NCI-H774 (cell line): ENCODE measurements around the gene SLMAP.

Experiments
- DNase-seq: peaks from one replicate; lab custom pipeline; 2025; lab: John Stamatoyannopoulos, UW

Gene SLMAP

DNA sequence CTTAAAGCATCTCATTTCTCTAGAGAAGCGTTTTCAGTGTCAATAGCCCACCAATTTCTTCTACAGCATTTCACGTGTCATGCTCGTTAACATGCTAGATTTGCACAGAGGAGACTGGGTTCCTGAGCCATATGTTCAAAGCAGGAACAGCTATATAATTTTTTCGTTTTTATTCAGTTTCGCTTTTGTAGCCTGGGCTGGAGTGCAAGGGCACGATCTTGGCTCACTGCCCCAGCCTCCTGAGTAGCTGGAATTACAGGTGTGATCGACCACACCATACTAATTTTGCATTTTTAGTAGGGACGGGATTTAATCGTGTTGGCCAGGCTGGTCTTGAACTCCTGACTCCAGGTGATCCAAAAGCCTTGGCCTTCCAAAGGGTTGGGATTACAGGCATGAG, 6.6 kb upstream of the SLMAP start:
- no peak for DNase-seq

DNA sequence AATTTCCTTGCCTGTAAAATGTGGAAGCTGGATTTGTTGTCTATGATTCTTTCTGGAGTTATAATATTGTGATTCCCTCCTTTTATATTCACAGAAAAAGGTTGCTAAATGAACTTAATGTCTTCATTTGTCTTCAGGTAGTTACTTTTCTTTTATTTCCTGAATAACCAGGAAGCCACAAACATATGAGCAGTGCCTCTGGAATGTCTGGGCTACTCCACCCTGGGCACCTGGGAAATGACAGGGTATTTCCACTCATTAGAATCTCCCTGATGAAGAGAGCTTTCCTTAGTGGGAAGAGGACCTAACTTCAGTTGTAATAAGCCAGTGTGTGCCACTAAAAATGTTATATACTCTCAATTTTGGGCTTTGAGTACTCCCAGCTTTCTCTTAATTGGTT, 3.8 kb upstream of the SLMAP start:
- no peak for DNase-seq

DNA sequence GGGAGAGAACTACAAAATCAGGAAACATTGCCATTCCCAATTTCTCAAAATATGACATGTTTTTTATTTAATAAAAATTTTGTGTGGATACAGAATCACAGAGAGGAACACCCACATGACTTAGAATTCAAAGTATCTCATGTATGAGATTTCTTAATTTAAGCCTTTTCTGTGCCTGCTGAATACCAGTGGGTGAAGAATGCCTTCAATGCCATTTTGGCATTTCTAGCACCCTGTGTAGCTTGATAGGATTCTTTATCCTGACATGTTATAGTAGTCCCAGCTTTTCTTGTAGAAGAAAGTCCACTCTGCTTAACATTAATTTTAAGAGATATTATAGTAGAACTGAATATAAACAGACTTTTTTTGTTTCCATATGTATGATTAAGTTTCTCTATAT, 3.1 kb upstream of the SLMAP start:
- no peak for DNase-seq

DNA sequence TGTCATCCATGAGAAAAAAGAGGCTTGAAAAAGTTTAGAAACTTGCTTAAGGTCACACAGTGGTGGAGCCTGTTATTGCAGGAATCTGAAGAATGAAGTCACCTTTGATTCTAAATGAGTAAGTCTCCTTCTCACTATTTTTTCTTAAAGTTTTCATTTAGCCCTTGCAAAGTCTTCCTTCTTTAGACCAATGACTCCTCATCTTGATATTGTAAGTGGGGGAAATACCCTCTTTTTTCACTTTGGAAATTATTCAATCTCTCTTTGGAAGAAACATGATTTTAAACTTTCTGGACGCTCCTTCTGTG, 787 bp upstream of the SLMAP start:
- no peak for DNase-seq

DNA sequence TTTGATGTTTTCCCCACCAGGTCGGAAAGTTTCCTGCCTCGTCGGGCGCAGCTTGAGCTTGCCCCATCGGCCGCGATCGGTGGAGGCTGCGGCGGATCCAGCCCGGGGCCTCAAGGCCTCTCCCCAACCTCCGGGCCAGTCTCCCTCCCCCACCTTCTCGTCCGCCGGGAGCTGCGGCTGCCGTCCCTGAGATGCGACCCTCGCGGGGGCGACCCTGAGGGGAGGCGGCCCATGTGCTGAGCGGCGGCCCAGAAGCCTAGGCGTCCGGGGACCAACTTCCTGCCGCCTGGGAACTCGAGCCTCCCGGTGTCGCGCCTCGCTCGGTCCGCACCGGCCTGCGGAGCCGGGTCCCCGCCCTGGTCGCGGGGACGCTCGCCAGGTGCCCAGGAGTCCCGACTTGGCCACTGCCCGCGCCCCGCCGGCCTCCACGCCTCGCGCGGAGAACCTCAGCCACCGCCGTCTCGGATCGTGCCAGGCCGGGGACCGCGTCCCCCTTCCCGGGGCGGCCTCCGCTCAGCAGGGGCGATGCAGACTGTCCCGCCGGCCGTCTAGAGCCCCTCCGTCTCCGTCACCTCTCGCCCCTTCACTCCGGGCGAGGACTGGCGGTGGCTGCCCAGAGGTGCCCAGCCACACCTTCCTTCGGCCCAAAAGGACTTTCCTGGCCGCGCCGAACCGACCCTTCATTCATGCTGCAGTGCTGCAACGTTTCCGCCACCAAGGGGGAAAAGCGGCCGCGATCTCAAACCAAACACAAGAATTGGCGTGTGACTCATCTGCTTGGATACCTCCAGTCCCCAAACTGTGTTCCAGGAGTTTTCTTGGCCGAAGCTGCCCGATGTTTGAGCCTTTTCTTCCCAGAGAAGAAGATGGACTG, 656 bp downstream of the SLMAP start:
- DNase-seq: no peak

DNA sequence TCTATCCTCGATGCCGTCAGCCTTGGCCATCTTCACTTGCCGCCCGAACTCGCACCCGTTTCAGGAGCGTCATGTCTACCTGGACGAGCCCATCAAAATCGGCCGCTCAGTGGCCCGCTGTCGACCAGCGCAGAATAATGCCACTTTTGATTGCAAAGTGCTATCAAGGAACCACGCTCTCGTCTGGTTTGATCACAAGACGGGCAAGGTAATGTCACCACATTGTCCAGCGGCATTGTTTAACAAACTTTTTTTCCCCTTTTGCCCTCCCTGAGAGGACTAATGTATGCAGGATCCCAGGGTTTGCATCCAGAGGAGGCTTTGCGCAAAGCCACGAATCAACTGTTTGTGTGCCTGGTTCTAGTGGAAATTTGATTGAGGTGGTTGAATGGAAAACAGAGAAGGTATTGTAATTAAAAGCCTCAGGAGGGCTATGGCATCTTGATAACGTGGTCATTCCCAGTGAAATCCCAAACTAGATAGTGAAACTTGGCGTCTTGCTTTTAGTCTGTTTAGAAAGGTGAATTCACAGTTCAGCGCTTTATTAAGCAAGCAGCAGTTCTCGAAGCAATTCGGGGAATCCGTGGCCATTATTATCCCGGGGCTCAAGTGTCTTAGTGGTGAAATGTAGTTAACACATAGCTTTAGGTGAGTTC, 1.7 kb downstream of the SLMAP start:
- DNase-seq: no peak

DNA sequence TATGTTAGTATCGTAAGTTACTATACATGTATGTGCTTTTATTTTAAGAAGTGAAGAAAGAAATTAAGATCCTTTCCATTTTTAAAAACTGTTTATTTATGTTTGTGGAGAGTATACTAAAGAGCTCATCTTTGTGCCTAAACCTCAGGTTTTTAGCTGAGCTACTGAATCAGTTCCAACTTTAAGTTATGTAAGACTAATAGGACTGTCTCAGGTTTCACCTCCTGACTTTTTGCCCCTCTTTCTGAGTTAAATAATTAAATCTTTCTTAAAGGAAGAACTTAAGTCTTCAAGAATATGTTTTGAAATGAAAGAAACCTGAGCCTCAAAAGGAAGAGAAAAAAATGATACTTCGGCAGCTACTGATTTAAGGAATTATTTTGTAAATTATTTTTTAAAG, 2.6 kb downstream of the SLMAP start:
- DNase-seq: no peak

DNA sequence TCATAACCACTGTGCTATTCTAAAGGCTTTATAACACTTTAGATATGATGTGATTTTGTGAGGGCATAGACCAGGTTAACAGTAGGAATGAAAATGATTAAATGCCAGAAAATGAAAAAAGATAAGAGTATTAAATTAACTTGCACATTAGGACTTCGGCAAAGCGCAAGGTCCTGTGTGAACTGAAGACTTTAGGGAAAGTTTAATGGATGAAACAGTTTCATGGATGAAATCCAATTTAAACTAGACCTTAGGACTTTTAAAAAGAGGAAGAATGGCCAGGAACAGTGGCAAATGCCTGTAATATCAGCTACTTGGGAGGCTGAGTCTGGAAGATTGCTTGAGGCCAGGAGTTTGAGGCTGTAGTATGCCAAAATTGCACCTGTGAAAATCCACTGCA, 8.7 kb downstream of the SLMAP start:
- DNase-seq: no peak

DNA sequence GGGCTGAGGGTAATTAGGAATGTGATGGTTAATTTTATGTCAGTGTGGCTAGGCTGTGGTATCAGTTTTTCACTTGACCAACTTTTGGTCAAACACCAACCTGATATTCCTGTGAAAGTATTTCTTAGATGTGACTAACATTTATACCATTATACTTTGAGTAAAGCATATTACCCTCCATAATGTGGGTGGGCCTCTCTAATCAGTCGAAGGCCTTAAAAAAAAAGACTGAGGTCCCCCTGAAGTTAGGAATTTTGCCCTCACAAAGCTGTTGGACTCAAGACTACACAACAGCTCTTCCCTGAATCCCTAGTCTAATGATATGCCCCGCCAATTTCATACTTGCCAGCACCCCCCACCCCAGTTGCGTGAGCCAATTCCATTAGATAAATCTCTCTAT, 12.5 kb downstream of the SLMAP start:
- no peak for DNase-seq

DNA sequence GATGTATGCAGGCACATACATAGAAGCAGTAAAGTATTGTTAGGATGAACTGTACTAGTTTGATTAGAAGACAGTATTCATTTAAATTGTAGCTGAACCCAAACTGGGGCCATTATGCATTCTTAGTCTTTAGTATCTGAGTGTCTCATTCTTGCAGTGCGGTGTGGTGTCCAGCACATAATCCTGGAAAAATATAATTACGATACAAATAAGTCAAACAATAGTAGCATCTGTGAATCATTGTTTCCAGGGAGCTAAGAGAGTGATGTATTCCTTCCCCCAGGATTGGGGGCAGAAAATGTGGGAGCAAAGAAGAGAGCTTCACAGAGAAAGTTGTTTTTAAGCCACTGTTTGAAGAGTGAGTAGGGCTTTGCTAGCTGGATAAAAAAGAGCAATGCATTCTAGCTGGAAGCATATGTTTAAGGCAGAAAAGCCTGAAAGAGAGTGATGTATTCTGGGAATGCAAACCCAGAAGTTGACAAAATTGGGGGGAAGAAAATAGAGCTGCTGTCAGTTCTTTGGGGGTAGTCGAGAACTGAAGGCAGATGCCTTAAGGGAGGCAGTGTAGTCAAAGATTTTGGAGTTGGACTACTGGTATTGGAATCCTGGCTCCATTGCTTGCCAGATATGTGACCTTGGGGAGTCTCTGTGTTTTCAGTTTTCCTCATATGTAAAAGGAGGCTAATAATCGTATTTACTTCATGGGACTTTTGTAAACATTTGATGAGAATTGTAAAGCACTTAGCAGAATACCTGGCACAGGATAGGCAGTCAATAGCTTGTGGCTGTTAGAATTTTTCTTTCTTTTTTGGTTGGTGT, 14.1 kb downstream of the SLMAP start:
- no peak for DNase-seq

DNA sequence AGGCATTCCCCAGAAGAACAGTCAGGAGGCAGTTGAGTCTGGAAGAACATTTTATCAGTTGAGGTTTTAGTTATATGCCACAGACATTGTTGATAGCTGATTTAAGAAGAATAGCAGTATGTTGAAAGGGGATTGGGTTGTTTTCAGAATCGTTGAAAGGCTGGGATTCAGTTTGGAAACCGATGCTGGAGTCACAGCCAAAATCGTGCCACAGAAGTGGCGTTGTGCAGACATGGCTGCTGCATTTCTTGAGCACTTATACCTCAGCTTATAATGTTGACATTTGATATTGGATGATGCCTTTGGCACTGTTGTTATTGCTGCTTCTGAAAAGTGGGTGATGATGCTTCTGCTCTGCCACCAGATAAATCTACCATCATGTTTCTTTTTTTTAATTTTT, 16.1 kb downstream of the SLMAP start:
- DNase-seq: no peak

DNA sequence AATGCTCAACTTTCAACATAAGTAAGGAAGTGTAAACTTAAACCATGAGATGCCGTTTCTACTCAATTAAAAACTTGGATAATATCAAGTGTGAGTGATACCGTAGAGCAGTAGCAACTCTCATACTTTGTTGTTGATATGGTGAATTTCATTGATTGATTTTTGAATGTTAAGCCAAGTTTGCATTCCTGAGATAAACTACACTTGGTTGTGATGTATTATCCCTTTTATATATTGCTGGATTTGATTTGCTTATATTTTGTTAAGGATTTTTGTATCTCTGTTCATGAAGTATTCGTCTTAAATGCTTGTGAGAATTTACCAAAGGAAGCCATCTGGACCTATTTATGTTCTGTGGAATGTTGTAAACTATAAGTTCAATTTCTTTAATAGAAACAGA, 21.7 kb downstream of the SLMAP start:
- DNase-seq: no peak

DNA sequence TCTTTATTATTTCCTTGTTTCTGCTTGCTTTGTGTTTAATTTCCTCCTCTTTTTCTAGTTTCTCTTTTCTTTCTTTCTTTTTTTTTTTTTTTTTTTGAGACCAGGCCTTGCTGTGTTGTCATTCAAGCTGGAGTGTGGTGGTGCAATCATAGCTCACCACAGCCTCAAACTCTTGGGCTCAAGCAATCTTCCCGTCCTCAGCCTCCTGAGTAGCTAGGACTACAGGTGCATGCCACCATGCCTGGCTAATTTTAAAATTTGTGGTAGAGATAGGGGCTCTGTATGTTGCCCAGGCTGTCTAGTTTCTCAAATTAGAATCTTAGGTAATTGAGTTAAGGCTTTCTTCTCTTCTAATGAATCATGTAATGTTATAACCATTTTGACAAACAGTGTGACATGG, 22.4 kb downstream of the SLMAP start:
- DNase-seq: no peak

DNA sequence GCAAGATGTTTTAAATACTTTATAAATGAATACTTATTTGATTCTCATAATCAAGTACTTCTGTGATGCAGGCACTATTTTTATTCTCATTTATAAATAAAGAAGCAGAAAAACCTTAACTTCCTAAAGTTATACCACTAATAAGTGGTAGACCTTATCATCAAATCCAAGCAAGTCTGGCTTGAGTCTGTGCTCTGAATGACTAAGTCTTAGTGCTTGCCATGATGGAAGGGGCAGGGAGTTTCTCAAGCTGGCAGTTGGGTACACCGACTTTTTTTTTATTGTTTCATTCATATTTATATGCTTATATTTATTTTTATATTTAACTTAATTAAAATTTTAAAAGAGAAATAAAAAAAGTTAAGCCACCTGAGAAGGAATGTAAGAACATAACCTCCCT, 23.6 kb downstream of the SLMAP start:
- no peak for DNase-seq

DNA sequence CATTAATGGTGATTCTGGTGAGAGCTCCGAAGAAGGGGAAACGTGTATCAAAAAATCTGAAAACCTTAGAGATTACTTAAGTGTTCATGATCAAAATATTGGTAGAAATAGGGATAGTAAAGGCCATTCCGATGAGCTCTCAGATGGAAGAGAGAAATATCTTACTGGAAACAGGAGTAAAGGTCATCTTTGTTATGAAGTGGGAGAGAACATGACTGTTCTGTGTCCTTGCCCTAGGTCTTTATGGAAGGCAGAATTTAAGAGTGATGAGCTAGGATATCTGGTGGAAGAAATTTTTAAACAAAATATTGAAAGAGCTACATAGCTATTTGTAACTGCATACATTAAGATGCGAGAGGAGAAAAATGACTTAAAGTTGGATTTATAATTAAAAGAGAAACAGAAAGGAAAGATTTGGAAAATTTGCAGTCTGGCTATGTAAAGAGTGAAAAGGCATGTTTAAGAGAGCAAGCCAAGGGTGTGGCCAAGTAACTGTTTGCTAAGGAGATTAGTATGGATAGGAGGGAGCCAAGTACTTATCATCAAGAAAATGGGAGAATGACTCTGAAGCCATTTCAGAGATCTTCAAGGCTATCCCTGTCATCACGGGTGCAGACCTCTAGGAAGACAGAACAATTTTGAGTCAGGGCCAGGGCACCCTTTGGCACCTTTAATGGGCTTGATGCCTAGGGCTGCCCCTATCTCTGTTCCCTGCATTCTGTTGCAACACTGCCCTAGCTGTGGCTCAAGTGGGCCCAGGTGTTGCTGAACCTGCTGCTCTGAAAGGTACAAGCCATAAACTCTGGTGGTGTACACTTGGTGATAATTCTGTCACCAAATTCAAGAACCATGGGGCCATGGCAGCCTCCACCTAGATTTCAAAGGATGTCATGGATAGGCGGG, 27.3 kb downstream of the SLMAP start:
- no peak for DNase-seq

DNA sequence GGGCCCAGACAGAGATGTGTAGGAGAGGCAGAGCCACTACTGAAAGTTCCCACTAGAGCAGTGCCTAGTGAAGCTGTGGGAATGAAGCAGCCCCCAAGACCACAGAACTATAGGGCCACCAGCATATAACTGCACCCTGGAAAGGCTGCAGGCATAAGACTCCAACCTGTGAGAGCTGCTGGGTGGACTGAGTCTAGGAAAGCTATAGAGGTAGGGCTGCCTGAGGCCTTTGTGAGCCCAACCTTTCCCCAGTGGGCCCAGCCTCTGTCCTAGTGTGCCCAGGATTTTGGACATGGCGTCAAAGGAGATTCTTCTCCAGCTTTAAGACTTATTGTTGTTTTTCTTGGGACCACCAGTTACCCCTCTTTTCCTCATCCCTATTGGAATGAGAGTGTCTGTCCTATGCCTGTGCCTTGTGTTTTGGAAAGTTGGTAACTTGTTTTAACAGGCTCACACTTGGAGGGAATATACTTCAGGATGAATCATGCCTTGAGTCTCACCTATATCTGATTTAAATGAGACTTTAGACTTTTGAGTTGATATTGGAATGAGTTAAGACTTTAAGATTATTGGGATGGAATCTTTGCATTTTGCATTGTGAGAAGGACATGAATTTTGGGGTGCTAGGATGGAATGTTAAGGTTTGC, 28.1 kb downstream of the SLMAP start:
- DNase-seq: no peak

DNA sequence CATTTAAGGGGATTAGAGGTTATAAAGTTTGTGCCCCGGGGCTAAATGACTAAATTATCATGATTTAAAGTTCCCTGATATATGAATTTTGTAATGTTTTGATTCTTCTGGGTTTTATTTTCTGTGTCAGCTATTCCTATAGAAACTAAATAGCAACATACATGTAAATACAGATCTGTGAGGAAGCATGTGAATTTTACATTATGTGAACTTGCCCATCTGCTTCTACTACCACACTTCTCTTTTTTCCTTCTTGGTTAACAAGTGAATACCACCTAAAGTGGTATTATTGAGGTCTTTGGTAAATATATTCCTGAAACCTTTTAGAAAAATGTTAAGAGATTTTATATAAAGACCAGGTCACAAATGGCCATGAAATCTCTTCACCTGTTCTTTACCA, 29.3 kb downstream of the SLMAP start:
- DNase-seq: no peak

DNA sequence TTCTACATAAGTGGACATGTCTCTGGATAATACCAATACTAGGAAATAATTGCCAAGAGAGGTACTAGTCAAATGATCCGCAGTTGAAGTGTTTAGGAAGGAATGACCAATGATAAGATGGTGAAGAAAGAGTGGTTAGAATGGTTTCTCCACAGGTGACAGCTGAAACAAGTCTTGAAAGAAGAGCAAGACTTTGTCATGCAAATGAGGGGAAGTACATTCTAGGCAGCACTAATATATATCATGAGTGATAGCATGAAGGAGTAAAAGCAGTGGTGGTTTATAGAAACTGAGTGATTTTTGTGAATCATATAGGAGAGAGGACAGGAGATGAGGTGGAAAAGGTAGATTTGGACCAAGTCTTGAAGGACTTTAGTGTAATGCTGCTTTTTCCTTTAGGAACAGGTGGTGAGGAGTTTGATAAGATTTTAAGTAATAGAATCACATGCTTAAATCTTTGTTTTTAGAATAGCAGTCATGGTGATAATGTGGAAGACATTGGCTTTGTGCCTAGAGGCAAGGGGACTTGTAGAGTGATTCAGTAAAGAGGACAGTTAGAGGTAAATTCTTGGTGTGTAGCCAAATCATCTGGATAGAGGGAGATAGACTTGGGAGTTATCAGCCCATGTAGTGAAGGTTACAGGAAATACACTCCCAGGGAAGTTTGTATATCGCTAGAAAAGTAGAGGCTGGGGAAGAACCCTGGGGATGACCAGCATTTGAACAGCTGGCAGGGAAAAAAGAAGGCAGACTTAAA, 31.9 kb downstream of the SLMAP start:
- DNase-seq: no peak

DNA sequence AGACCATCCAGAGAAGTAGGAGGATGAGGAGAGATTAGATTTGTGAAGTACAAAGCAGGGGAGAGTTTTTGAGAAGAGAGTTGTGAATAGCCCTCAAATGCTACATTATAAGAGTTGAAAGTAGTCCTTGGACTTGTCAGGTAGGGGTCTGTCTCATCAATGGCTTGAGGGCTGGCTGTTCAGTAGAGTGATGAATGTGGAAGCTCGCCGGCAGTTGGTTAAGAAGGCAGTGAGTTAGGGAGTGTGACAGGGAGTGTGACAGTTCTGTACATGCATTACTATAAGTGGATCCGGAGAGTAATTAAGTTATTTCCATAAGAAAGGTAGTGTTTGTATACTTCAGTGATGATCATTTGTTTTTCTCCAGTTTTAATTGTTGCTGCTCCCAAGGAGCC, 32.5 kb downstream of the SLMAP start:
- DNase-seq: no peak

DNA sequence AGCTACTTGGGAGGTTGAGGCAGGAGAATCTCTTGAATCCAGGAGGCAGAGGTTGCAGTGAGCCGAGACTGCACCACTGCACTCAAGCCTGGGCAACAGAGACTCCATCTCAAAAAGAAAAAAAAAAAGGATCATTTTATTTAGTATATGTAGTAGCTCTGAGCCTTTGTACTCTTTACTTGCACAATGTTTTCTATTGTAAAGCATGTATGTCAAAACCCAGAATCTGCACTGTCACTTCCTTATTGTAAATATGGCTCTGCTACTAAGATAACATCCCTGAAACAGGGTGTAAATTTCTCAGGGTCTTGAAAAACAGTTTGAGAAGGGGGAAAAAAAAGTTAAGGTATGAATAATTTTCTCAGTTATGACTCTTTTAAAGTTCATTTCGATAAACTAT, 35.1 kb downstream of the SLMAP start:
- DNase-seq: no peak

DNA sequence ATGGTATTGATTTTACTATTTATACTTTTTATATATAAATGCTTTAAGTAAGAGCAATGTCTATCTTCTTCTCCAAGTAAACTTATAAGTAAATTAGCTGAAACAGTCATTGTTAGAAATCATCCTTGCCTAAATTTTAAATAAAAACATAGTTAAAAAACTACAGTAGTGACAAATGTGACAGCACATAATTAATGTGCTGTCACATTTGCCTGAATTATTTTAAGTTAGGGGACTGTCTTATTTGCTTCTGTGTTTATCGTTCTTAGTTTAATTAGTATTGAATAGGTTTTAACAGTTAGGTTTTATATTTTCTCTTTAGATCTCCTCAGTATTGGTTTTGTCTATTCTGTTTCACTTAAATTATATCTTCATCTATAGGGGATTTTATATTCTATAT, 36.1 kb downstream of the SLMAP start:
- no peak for DNase-seq
